Astrocyte of the cerebellum (primary cell): ENCODE measurements around the gene PEX12.
"Not testable (repeated sequence)": the region's sequence is repeated elsewhere in the genome, so short reads cannot be mapped to it uniquely, and the experiment has no call there.

Experiments
- DNase-seq: peaks from one replicate; pipeline ENCODE4 v3.0.0-alpha.2; 2011; ENCODE audit warnings: low read depth
- H3K4me3 ChIP-seq: 2 replicates; pipeline ENCODE4 v1.5.1; 2011; ENCODE audit warnings: mild to moderate bottlenecking, low read depth, low read length, moderate library complexity
- in situ Hi-C: cut with HindIII; loops from 2 replicates; pipeline ENCODE4 v1.10.0; 2017; ENCODE audit warnings: low sequenced_read_pairs
- TF ChIP-seq, protein P1 (sequence below): IDR thresholded peaks from 2 replicates; pipeline ENCODE4 v1.5.1; 2012; ENCODE audit warnings: low read length, low read depth, moderate library complexity, mild to moderate bottlenecking; ENCODE audit errors: missing control alignments

Gene PEX12

DNA sequence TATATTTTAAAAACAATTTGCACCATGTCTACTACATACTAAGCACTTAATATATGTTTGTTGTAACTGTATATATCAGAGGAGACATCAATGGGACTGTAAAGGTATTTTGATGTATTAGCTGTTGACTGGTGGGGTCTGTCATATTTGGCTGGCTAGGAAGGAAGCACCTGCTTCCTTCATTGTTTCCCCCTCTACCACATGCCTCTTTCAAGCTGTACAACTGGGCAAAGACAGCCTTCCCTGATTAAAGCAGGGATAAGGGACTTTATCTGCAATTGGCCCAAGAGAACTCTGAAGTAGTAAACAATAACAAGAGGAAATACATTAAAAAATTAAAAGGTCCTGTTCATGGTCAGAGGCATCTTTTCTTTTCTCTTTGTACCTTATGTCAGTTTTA, 35.4 kb downstream of the PEX12 start:
- no peak overlapping the region for H3K4me3 ChIP-seq
- in situ Hi-C loops = loop anchor here (25.0 kb wide), 2 partner anchors 406 to 1106 kb away; partner anchors contain the start of genes NLE1 and UNC45B
- DNase-seq = no peak
- TF ChIP-seq, protein P1, sequence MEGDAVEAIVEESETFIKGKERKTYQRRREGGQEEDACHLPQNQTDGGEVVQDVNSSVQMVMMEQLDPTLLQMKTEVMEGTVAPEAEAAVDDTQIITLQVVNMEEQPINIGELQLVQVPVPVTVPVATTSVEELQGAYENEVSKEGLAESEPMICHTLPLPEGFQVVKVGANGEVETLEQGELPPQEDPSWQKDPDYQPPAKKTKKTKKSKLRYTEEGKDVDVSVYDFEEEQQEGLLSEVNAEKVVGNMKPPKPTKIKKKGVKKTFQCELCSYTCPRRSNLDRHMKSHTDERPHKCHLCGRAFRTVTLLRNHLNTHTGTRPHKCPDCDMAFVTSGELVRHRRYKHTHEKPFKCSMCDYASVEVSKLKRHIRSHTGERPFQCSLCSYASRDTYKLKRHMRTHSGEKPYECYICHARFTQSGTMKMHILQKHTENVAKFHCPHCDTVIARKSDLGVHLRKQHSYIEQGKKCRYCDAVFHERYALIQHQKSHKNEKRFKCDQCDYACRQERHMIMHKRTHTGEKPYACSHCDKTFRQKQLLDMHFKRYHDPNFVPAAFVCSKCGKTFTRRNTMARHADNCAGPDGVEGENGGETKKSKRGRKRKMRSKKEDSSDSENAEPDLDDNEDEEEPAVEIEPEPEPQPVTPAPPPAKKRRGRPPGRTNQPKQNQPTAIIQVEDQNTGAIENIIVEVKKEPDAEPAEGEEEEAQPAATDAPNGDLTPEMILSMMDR = no peak

DNA sequence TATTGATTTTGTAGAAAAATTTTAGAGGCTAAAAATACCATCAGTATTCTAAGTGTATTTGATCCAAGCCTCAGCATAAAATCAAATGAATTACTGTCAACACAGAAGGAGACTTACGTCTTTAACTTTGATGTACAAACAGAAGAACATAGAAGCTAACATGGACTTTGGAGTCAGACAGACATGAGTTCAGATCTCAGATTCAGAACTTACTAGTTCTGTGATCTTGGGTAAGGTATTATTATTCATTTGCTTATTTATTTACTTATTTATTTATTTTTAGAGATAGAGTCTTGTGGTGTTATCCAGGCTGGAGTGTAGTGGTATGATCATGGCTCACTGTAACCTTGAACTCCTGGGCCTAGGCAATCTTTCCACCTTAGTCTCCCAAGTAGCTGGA, 36.9 kb downstream of the PEX12 start:
- TF ChIP-seq, protein P1 = no peak
- in situ Hi-C loops = loop anchor here (25.0 kb wide), 2 partner anchors 404 to 1104 kb away; partner anchors contain the start of genes NLE1 and UNC45B
- DNase-seq = no peak
- H3K4me3 ChIP-seq = no peak overlapping the region

DNA sequence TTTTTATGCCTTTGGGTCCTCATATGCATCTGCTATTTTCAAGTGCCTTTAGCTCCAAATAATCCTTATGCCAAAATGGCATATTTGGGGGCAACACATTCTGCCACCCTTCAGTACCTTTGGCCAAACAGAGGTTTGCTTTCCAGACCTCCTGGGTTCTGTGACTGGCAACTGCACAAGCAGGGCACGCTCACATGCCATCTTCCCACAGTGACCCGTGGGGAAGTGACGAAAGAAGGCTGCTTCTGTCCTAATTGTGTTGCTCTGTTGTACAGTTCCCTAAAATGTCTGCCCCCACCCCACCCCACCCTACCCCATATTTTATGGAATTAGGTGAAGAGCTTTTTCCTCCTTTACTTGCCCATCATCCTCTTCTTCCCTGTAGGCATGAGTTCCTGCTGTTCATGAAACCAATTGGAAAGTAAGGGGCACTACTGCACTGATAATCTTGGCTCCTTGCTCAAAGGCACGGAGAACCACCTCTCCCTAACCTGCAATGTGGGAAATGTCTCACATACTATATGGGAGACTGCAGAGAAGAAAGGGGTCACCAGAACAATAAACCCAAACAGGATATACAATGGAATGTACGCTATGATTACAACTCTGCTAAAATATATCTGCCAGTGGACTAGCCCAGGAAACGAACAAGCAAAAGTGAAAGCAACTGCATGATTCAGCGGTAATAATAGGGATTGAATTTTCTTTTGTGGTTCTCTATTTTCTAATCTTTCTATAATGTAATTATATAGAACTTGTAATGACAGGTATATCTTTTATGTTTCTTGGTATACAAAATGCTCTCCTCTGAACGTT, 37.6 kb downstream of the PEX12 start:
- in situ Hi-C loops = loop anchor here (25.0 kb wide), 2 partner anchors 403 to 1103 kb away; partner anchors contain the start of genes NLE1 and UNC45B
- no peak overlapping the region for H3K4me3 ChIP-seq
- no peak for DNase-seq

DNA sequence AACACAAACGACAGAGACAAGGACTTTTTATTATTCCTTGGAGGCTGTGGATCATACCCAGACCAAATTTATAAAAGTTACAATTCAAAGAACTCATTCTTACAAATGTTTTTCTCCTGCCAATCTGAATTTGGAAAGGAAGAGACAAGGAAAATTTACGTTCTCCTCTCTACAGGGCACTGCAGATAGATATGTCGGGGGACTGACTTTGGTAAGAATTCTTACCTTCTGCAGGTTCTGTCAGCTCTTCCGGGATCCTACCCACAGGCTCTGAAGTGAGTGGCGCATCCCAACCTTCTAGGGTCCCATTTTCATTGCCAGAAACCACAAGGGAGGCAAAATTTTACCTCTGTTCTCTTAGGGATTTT, 38.7 kb downstream of the PEX12 start:
- in situ Hi-C loops = loop anchor here (10.0 to 25.0 kb wide), 3 partner anchors 225 to 1102 kb away; partner anchors contain the start of genes NLE1 and UNC45B
- no peak for DNase-seq
- H3K4me3 ChIP-seq = no peak overlapping the region
- TF ChIP-seq, protein P1 = no peak

More for the DNA sequence above, 37.6 kb downstream of the PEX12 start:
- TF ChIP-seq, protein P1 = no peak

DNA sequence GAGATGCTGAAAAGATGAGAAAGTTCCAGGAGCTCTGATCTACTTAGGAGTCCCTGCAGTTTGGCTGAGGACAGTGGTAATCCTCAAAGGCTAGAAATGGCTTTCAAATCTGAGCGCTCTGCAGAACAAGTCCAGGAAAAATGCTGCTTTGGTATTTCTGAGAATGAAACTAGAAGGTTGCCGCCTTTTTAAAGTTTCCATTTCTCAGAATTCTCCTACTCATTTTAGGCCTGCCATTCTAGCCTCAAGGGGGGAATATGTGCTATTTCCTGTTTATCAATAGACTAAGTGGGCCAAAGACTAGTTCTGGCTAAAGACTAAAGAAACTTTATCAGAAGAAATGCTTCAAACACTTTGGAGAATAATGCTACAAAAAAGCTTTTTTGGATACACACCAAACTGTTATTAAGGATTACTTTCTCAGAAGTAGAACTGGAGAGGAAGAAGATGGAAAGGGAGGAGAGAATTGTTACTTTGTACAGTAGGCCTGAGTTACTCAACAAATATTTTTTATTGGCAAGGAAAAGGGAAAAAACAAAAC, 40.7 kb downstream of the PEX12 start, which contains the start of gene SLFN12L:
Gene SLFN12L, minus strand, starts transcription at position 78 of the 541 bp plus-strand sequence. CDS start 15,314 bp downstream, outside the sequence.
- H3K4me3 ChIP-seq = no peak within 1 kb of the TSS
- in situ Hi-C loops = loop anchor here (10.0 to 25.0 kb wide), 3 partner anchors 223 to 1100 kb away; partner anchors contain the start of genes NLE1 and UNC45B
- TF ChIP-seq, protein P1 = no peak
- no peak for DNase-seq

DNA sequence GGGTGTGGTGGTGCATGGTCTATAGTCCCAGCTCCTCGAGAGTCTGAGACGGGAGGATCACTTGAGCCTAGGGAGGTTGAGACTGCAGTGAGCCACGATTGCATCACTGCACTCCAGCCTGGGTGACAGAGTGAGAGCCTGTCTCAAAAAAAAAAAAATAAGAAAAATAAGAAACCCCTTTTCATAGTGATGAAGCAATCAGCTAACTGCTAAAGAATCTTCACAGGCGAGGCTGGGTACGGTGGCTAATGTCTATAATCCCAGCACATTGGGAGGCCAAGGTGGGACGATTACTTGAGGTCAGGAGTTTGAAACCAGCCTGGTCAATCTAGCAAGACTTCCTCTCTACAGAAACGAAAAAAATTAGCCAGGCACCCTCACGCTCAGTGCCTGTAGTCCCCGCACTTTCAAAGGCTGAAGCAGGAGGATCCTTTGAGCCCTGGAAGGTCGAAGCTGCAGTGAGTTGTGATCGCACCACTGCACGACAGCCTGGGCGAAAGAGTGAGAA, 41.7 kb downstream of the PEX12 start:
- TF ChIP-seq, protein P1 = no peak
- in situ Hi-C loops = loop anchor here (10.0 to 25.0 kb wide), 3 partner anchors 222 to 1099 kb away; partner anchors contain the start of genes NLE1 and UNC45B
- no peak overlapping the region for H3K4me3 ChIP-seq
- DNase-seq = no peak

DNA sequence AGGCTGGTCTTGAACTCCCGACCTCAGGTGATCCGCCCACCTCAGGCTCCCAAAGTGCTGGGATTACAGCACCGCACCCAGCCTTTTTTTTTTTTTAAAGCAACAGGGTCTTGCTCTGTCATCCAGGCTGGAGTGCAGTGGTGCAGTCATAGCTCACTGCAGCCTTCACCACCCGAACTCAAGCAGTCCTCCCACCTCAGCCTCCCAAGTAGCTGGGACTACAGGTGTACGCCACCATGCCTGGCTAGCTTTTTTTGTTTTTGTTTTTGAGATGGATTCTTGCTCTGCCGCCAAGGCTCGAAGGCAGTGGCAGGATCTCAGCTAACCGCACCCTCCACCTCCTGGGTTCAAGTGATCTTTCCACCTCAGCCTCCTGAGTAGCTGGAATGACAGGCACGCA, 43.0 kb downstream of the PEX12 start:
- H3K4me3 ChIP-seq, DNase-seq: not testable (repeated sequence)
- in situ Hi-C loops = loop anchor here (10.0 to 25.0 kb wide), 3 partner anchors 221 to 1098 kb away; partner anchors contain the start of genes NLE1 and UNC45B
